GOT3 (cell line): ENCODE measurements around the gene DLX2.
A peak's percentile ranks its signal among the peaks of the same experiment; 100 is the strongest.

Experiments
- DNase-seq: peaks from one replicate; lab custom pipeline; 2025; ENCODE audit warnings: mixed read lengths; lab: John Stamatoyannopoulos, UW

DLX2 gene

GRCh38 chr2:172094294-172095145 lies 8.2 kb downstream of the DLX2 start:
- no peak for DNase-seq

GRCh38 chr2:172093416-172094293 lies 9.0 kb downstream of the DLX2 start:
- DNase-seq, result no peak

DNA sequence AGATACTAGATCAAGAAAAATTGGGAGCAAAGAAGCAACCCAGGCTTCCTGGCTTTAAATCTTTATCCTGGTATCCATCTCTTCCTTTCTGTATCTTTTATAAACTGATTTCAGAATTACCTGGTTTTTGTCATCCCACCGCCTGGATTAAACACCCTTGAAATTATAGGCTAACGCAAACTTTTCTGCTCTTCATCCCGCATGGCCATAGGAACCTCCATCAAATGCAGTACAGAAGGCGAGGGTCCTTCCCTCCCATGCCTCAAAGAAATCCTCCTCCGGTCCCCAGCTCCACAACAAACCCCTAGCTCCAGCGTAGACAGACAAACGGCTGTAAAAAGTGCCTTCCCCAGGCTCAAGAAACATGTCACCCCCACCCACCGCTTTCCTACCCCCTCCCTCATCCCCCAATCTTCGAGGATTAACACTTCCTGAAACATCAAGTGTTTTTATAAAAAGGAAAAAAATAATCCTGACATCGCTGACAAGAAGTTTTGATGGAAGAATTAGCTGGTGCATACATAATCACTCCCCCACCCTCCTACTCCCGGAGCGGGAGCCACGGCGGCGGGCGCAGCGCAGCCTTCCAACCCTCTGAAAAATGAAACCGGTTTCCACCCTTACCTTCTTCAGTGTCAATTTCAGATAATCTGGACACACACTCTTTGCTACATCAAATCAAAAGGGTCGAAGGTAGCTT lies 9.8 kb downstream of the DLX2 start:
- no peak for DNase-seq

- no peak for DNase-seq
Measured at GRCh38 chr2:172091761-172092566, 10.7 kb downstream of the DLX2 start.

DNA sequence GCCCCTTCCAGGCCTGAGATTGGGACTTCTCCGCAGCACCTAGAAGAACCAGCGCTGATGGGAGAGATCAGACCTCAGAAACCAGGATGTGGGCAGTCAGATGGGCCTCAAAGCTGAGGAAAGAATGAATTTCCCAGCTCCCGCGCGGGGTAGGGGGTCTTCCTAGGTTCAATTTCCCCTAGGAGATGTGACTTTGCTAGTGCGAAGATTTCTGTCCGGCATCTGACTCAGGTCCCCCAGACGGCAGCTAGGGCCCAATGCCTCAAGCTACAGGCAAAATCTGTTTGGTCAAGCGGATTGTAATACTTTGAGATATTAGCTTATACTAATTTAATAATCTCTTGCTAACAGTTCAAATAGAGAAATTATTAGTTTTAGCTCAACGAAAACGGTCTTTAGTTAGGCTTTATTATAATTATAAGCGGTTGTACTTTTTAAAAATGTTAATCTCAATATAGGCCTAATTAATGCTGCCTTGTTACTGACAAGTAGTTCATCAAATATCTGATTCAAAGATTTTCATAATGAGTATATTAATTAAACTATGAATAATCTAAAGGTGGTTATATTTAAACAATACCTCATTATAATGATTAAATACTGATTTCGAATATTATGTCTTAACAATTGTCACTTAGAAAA lies 11.6 kb downstream of the DLX2 start:
- DNase-seq, result no peak

- no peak for DNase-seq
Measured at GRCh38 chr2:172090044-172090961, 12.4 kb downstream of the DLX2 start.

- DNase-seq, result no peak
Measured at GRCh38 chr2:172089633-172090032, 13.1 kb downstream of the DLX2 start.

DNA sequence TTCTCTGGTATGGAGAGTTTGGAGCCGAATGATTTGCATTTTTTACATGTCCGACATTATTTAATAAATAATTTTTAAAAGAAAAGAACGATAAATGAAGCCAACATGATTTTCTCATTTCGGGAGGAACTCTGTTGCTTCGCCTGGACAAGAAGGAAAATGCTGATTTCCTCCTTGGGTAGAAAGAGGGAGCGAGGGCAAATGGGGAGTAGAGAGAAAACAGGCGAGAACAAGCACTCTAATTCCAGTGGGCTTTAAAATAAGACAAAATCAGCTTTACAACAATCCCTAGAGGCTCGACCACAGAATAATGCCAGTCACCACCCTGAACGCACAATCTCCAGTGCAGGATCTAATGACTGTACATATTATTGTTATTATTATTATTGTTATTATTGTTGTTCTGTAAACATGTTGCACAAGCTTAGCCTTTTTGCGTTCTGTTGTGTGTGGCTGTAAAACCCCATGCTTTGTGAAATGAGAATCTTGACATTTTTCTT lies 13.6 kb downstream of the DLX2 start:
- DNase-seq, result no peak

DNA sequence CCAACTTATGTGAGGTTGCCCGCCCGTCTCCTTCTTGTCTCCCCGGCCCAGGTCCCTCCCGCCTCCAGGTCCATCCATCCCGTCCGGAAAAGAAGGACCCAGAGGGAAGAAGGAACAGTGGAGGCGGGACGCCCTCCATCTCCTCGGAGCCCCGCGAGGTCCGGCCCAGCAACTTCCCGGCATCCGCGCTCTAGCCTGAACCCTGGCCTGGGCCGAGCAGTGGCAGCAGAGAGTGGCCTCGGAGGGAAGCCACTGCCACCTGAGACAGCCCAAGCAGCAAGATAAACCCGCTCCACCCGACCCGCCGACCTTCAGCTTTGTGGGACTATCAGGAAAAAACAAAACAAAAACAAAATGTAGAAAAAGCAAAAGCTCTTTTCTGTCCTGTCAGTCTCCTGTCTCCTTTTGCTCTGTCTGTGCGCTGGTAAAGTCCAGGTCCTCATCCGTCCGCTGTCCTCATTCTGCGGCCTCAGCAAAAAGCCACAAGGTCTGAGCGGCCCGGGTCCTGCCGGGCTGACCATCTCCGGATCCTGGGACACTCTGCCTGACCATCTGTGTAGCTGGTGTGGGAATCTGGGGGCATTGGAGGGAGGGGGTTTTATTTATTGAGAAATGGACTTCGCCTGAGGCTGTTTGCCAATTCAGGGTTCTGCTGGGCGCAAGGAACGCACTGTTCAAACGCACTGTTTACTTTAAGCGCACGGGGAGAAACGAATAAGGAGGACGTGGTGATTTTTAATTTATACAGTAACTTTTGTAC lies 14.3 kb downstream of the DLX2 start:
- no peak for DNase-seq

DNA sequence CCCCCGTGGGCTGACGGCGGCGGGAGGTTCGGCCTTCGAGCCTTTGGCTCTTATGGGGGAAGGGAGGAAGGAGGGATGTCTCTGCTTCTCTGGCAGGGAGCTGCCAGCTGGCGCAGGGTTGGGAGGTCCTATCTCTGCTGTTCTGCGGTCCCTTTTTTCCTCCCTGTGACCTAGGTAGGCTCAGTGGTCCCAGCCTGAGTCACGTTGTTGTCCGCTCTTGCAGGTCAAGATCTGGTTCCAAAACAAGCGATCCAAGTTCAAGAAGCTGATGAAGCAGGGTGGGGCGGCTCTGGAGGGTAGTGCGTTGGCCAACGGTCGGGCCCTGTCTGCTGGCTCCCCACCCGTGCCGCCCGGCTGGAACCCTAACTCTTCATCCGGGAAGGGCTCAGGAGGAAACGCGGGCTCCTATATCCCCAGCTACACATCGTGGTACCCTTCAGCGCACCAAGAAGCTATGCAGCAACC lies 14.9 kb downstream of the DLX2 start:
- no peak for DNase-seq

GRCh38 chr2:172087207-172087779 lies 15.4 kb downstream of the DLX2 start:
- no peak for DNase-seq

DNA sequence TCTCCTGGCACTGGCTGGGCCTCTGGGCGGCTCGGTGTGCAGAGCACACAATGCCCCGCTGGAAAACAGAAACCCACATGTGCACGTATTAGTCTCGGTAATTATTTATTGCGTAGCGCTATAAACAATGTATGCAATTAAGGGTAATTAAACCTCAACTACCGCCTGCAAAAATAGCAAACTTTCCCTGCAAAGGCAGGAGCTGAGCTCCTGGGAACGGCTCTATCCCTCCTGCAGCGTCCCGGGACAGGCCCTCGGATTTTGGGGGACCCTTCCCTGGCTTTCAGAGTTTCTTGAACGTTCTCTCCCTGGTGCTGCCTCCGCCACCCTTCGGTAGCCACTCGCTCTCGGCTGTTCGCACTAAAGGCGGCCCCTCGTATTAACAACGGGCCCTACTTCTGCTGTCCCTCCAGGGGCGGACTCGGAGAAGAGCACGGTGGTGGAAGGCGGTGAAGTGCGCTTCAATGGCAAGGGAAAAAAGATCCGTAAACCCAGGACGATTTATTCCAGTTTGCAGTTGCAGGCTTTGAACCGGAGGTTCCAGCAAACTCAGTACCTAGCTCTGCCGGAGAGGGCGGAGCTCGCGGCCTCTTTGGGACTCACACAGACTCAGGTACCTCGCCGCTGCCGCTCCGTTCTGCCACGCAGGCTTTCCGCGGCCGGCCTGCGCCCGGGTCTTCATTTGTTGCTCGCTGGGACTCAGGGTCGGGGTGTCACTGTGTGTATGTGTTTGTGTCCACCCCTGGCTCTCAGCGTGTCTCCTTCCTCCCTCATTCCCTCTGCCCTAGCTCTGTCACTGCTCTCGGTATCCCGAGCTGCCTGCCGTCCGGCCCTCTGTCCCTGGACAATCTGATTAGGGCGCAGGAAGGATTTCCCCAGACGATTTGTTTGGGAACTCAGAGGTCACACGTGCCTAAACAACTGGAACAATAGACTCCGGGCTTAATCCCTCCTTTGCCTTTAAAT lies 16.2 kb downstream of the DLX2 start:
- no peak for DNase-seq

GRCh38 chr2:172085460-172086159 lies 17.1 kb downstream of the DLX2 start, which contains the start of gene DLX1:
Gene DLX1, plus strand, starts transcription at chr2:172085507. Its CDS starts 171 bp downstream, at chr2:172085678.
- no peak for DNase-seq

DNA sequence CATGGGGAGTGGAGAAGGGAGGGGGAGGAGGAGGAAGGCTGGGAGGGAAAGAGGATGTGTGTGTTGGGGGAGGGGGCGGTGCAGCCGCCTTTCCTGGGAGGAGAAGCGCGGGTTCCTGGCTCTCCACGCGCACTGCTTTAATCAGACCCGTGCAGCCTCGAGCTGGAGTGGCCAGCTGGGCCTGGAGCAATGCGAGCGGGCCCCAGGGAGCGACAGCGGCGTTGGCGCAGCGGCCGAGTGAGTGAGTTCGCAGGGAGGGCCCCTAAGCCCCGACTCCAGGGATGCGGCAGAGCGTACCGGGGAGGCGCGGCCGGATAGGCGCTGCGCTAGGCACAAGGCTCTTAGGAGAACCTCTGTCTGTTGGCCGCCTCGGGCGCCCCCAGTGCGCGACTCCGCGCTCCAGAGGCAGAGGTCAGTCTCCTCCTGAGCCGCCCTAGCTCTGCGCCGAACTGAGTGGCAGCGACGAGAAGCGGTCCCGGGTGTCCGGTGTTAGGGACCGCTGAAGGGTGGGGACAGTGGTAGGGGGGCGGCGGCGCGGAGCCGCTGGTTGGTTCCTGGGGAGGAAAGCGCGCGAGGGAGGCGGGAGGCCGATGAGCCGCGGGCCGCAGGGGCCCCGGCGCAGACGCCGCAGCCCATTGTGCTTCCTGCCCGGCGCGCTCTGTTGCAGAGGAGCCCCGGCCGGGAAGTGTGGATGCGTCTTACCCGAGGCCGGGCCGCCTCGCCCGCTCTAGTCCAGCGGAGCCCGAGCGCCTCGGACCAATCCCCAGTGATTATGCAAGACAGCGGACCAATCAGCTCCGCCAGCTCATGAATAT lies 17.8 kb downstream of the DLX2 start:
- DNase-seq, result peak; percentile 74

DNA sequence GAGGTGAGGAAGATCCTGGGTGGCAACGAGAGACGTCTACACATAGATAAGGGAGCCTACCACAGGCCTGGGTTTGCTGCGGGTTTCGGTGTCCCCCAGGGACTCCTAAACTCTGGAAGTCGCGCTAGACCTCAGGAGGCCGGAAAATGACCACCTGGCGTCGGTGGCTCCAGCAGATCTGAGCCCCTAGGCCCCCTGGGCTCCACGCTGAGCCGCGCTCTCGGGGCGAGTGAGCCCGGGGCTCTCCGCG lies 18.4 kb downstream of the DLX2 start:
- no peak for DNase-seq
